Lung (tissue), 12 donors: ENCODE data around the gene SERPINB6. TPM values are rescaled to one million over a fixed set of nuclear protein-coding genes. Genes with fewer than 3 reads are reported as not detected.
"Not testable (repeated sequence)": the region's sequence is repeated elsewhere in the genome, so short reads cannot be mapped to it uniquely, and the experiment has no call there.

Experiments used
- ATAC-seq: fragments of 200-7000 bp; cut with Tn5 transposase; one replicate; pipeline ENCODE4 v1.9.1; 2020; ENCODE audit warnings: moderate number of reproducible peaks; ENCODE audit not compliant: insufficient read depth, low FRiP score
- DNase-seq, 3 donors: peaks; one replicate each; pipeline ENCODE4 v3.0.0-alpha.2; 2013 to 2017
- H3K27ac ChIP-seq, 2 donors: one replicate each; pipeline ENCODE4 v1.5.1; 2013; ENCODE audit warnings: mild to moderate bottlenecking in 2 of 2, moderate library complexity in 2 of 2, control low read depth in 1 of 2, inconsistent platforms in 1 of 2, low read depth in 1 of 2, low read length in 1 of 2
- H3K27me3 ChIP-seq, 3 donors: one replicate each; pipeline ENCODE4 v1.5.1; 2013; ENCODE audit warnings: low read length in 2 of 3; ENCODE audit not compliant: control insufficient read depth in 3 of 3, insufficient read depth in 3 of 3
- H3K36me3 ChIP-seq, 4 donors: one replicate each; pipeline ENCODE4 v1.5.1; 2013; ENCODE audit warnings: low read length in 4 of 4, mild to moderate bottlenecking in 1 of 4, moderate library complexity in 1 of 4; ENCODE audit not compliant: control insufficient read depth in 4 of 4, insufficient read depth in 4 of 4
- H3K4me1 ChIP-seq, 5 donors: one replicate each; pipeline ENCODE4 v1.5.1; 2013; ENCODE audit warnings: low read length in 5 of 5, mild to moderate bottlenecking in 2 of 5, moderate library complexity in 1 of 5; ENCODE audit not compliant: control insufficient read depth in 5 of 5, insufficient read depth in 5 of 5
- H3K4me3 ChIP-seq: one replicate; pipeline ENCODE4 v1.5.1; 2013; ENCODE audit warnings: mild to moderate bottlenecking, control low read depth, moderate library complexity
- H3K9ac ChIP-seq, 2 donors: one replicate each; pipeline ENCODE4 v1.5.1; 2013; ENCODE audit warnings: low read length in 2 of 2, control low read depth in 1 of 2; ENCODE audit not compliant: insufficient read depth in 1 of 2
- H3K9me3 ChIP-seq, 4 donors: one replicate each; pipeline ENCODE4 v1.5.1; 2013; ENCODE audit warnings: low read length in 3 of 4, mild to moderate bottlenecking in 1 of 4, moderate library complexity in 1 of 4; ENCODE audit not compliant: control insufficient read depth in 4 of 4, insufficient read depth in 3 of 4
- WGBS, 2 donors: extraction: QIAGEN DNeasy Blood & Tissue Kit; methylation state at CpG; one replicate each; pipeline ENCODE4 v1.1.7; 2013; 5-methylcytosine and 5-hydroxymethylcytosine counted together
- polyA plus RNA-seq, 2 donors: library from polyadenylated mRNA; stranded (reverse); fragments of 200-250 nt; gene quantifications; one replicate each; pipeline ENCODE4 v1.2.1, GENCODE V29; 2013
- total RNA-seq, 2 donors: library from RNA; depleted of rRNA in 1 of 2; stranded (reverse); fragments of >200 nt in 1 of 2; gene quantifications; one replicate each; pipeline ENCODE4 v1.2.1, GENCODE V29; 2014 to 2021
- TF ChIP-seq, protein P1 (sequence below): IDR thresholded peaks from 2 replicates; pipeline ENCODE4 v1.5.1; 2012; ENCODE audit warnings: mild to moderate bottlenecking; ENCODE audit errors: control extremely low read depth, extremely low read depth
- donor health status: control.
- donor health status: control.
- donor health status: Bipolar disorder and iron deficiency.
- donor health status: healthy.
- donor health status: DM: yes; HTN: yes; CAD: no.

SERPINB6 gene
- total and polyA plus RNA-seq, 4 donors: 113 to 155 (median 127) TPM

DNA sequence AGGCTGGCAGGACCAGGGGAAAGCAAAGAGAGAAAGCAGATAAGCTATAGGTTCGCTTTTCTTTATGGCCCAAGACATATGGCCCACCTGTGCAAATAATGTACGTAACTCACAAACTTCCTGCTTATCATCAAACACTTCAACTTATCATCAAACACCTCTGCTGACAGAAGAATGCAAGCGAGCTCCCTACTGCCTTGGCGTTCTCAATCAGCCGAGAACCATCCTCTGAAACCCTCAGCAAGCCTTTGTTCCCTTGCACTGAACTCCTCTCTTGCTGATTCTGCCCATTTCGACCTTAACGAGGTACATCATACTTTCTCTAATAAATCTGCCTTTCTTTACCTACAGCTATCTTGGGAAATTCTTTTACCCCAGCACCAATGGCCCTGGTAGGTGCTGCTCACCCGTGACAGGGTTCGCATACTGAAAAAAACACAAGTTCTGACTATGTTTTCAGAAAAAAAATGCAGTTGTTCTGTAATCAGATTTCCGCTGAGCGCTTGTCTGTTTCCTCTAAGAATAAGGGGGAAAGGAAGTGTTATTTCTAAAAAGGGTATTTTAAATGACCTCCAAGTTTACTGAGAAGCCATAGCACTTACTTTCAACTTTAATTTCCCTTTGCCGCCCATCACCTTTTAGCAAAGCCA is 28.3 kb downstream of the SERPINB6 start:
- no peak for ATAC-seq
- peaks cover 2 to 10% (median 4%) of the 10 kb centered on the region in 4 donors for H3K36me3 ChIP-seq
- TF ChIP-seq, protein P1, sequence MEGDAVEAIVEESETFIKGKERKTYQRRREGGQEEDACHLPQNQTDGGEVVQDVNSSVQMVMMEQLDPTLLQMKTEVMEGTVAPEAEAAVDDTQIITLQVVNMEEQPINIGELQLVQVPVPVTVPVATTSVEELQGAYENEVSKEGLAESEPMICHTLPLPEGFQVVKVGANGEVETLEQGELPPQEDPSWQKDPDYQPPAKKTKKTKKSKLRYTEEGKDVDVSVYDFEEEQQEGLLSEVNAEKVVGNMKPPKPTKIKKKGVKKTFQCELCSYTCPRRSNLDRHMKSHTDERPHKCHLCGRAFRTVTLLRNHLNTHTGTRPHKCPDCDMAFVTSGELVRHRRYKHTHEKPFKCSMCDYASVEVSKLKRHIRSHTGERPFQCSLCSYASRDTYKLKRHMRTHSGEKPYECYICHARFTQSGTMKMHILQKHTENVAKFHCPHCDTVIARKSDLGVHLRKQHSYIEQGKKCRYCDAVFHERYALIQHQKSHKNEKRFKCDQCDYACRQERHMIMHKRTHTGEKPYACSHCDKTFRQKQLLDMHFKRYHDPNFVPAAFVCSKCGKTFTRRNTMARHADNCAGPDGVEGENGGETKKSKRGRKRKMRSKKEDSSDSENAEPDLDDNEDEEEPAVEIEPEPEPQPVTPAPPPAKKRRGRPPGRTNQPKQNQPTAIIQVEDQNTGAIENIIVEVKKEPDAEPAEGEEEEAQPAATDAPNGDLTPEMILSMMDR: no peak
- peaks cover 0 to 6% (median 4%) of the 10 kb centered on the region in 5 donors for H3K4me1 ChIP-seq
- H3K27me3 ChIP-seq: no peaks in the 10 kb centered on the region
- 16 to 41% methylated on average over 12 of the region's 12 CpGs for WGBS, 2 donors
- H3K27ac ChIP-seq: peak overlapping the region in 1 of 2 donors; percentile 45
- H3K9me3 ChIP-seq: no peaks in the 10 kb centered on the region
- no peak overlapping the region for H3K9ac ChIP-seq
- DNase-seq: no peak
- H3K4me3 ChIP-seq: no peak overlapping the region

DNA sequence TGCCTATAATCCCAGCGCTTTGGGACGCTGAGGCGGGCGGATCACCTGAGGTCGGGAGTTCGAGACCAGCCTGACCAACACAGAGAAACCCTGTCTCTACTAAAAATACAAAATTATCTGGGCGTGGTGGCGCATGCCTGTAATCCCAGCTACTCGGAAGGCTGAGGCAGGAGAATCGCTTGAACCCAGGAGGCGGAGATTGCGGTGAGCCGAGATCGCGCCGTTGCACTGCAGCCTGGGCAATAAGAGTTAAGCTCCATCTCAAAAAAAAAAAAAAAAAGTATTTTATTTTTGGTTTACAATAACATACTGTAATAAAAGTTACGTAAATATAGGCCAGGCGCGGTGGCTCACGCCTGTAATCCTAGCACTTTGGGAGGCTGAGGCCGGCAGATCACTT is 29.3 kb downstream of the SERPINB6 start:
- not testable (repeated sequence) for H3K9me3 ChIP-seq, ATAC-seq, H3K4me3 ChIP-seq, H3K27me3 ChIP-seq, DNase-seq, H3K27ac ChIP-seq, H3K4me1 ChIP-seq, H3K36me3 ChIP-seq, H3K9ac ChIP-seq
- 96 to 98% methylated on average over 21 of the region's 21 CpGs for WGBS, 2 donors

DNA sequence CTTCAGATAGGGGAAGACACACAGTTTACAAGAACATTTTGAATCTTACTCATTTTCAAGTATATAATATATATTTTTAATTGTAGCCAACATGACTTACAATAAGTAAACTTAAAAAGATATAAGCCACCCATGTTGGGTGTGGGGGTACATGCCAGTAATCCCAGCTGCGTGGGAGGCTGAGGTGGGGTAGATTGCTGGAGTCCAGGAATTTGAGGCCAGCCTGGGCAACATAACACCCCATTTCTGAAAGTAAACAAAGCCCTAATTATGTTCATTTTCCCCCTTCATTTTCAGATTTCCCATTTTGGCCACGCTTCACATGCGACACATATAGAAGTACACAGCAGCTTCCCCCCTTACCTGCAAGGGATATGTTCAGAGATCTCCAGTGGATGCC is 30.5 kb downstream of the SERPINB6 start:
- no peaks in the 10 kb centered on the region for H3K9me3 ChIP-seq
- no peaks in the 10 kb centered on the region for H3K36me3 ChIP-seq
- TF ChIP-seq, protein P1: no peak
- peaks cover 0 to 7% (median 4%) of the 10 kb centered on the region in 5 donors for H3K4me1 ChIP-seq
- no peaks in the 10 kb centered on the region for H3K27me3 ChIP-seq
- no peak overlapping the region for H3K9ac ChIP-seq
- ATAC-seq (no peak), DNase-seq (no peak)
- H3K27ac ChIP-seq: no peak overlapping the region
- no peak overlapping the region for H3K4me3 ChIP-seq
- WGBS, 2 donors: 90 to 95% methylated on average over 3 of the region's 3 CpGs

DNA sequence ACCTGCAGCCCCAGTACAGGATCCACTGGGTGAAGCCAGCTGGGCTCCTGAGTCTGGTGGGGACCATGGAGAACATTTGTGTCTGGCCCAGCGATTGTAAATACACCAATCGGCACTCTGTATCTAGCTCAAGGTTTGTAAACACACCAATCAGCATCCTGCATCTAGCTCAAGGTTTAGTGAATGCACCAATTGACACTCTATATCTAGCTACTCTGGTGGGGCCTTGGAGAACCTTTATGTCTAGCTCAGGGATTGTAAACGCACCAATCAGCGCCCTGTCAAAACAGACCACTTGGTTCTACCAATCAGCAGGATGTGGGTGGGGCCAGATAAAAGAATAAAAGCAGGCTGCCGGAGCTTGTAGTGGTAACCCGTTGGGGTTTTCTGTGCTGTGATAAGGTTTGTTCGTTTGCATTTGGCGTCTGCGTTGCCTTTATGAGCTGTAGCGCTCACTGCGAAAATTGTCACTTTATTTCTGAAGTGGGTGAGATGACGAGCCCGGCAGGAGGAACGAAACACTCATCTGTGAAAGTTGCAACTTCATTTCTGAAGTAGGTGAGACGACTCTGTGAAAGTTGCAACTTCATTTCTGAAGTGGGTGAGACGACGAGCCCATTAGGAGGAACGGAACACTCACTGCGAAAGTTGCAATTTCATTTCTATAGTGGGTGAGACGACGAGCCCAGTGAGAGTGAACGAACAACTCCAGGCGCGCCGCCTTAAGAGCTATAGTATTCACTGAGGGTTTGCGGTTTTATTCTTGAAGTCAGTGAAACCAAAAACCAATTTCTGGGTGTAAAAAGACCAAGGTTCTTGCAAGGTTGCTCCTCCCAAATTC is 31.1 kb downstream of the SERPINB6 start:
- H3K9ac ChIP-seq: no peak overlapping the region
- H3K27ac ChIP-seq: no peak overlapping the region
- DNase-seq (no peak), ATAC-seq (no peak)
- peaks cover 0 to 7% (median 4%) of the 10 kb centered on the region in 5 donors for H3K4me1 ChIP-seq
- H3K27me3 ChIP-seq: no peaks in the 10 kb centered on the region
- TF ChIP-seq, protein P1: no peak
- no peaks in the 10 kb centered on the region for H3K36me3 ChIP-seq
- no peaks in the 10 kb centered on the region for H3K9me3 ChIP-seq
- H3K4me3 ChIP-seq: no peak overlapping the region
- 63 to 71% methylated on average over 26 of the region's 26 CpGs for WGBS, 2 donors
